Neural cell (in vitro differentiated cells): ENCODE results near the gene ALDH1L1. TPM values are rescaled to one million over a fixed set of nuclear protein-coding genes. Genes with fewer than 3 reads are reported as not detected.

ENCODE experiments used
- H2AFZ ChIP-seq: fragments of 200-600, 300-800 bp; sonication (generic), shearing (Covaris generic); 2 replicates; pipeline ENCODE4 v1.6.0; 2014; ENCODE audit warnings: low read depth, mild to moderate bottlenecking, antibody characterized with exemption, low read length, moderate library complexity
- H3F3A ChIP-seq: fragments of 200-600 bp; shearing (Covaris generic); 2 replicates; pipeline ENCODE4 v1.6.1; 2016; ENCODE audit warnings: mild to moderate bottlenecking, moderate library complexity, mixed read lengths, antibody characterized with exemption, low read length; ENCODE audit not compliant: insufficient read depth, poor library complexity, severe bottlenecking
- H3K27ac ChIP-seq: fragments of 200-600, 300-800 bp; sonication (generic), shearing (Covaris generic); 2 replicates; pipeline ENCODE4 v1.5.1; 2014; ENCODE audit warnings: mild to moderate bottlenecking, low read length, moderate library complexity
- H3K27me3 ChIP-seq: fragments of 300-800, 200-600 bp; sonication (generic), shearing (Covaris generic); 2 replicates; pipeline ENCODE4 v1.6.0; 2014; ENCODE audit warnings: mild to moderate bottlenecking, low read depth, low read length, moderate library complexity; ENCODE audit not compliant: insufficient read depth
- H3K36me3 ChIP-seq: fragments of 300-800, 200-600 bp; sonication (generic), shearing (Covaris generic); 2 replicates; pipeline ENCODE4 v1.5.1; 2014; ENCODE audit warnings: mild to moderate bottlenecking, antibody characterized with exemption, low read length, moderate library complexity; ENCODE audit not compliant: insufficient read depth
- H3K4me2 ChIP-seq: fragments of 300-800, 200-600 bp; sonication (generic), shearing (Covaris generic); 2 replicates; pipeline ENCODE4 v1.6.0; 2014; ENCODE audit warnings: mild to moderate bottlenecking, low read length
- H3K4me3 ChIP-seq: fragments of 300-800, 200-600 bp; sonication (generic), shearing (Covaris generic); 2 replicates; pipeline ENCODE4 v1.5.1; 2014; ENCODE audit warnings: mild to moderate bottlenecking, low read length, moderate library complexity
- H3K79me2 ChIP-seq: fragments of 200-600 bp; shearing (Covaris generic); replicated peaks from 2 replicates; pipeline ENCODE4 v1.6.0; 2014; ENCODE audit warnings: mild to moderate bottlenecking, low read length, moderate library complexity; ENCODE audit not compliant: insufficient read depth
- H3K9ac ChIP-seq: fragments of 300-800, 200-600 bp; sonication (generic), shearing (Covaris generic); 2 replicates; pipeline ENCODE4 v1.6.1; 2016; ENCODE audit warnings: mild to moderate bottlenecking, low read length, mixed read lengths
- H3K9me2 ChIP-seq: fragments of 200-600 bp; shearing (Covaris generic); 2 replicates; pipeline ENCODE4 v1.6.1; 2016; ENCODE audit warnings: mild to moderate bottlenecking, low read length, mixed read lengths; ENCODE audit not compliant: insufficient read depth
- H3K9me3 ChIP-seq: fragments of 200-600, 300-800 bp; sonication (generic), shearing (Covaris generic); 2 replicates; pipeline ENCODE4 v1.6.1; 2016; ENCODE audit warnings: mild to moderate bottlenecking, mixed run types, low read length, moderate library complexity, mixed read lengths
- H4K20me1 ChIP-seq: fragments of 200-600 bp; shearing (Covaris generic); 2 replicates; pipeline ENCODE4 v1.6.1; 2016; ENCODE audit warnings: mild to moderate bottlenecking, mixed run types; ENCODE audit not compliant: insufficient read depth
- CTCF ChIP-seq: fragments of 450-650 bp; IDR thresholded peaks from 2 replicates; pipeline ENCODE4 v1.5.1; 2014; ENCODE audit warnings: antibody characterized with exemption, mild to moderate bottlenecking, moderate library complexity; ENCODE audit not compliant: poor library complexity, severe bottlenecking
- EZH2 ChIP-seq: fragments of 200-600, 300-800 bp; shearing (Covaris generic), sonication (generic); IDR thresholded peaks from 2 replicates; pipeline ENCODE4 v1.6.1; 2014; ENCODE audit warnings: antibody characterized with exemption, low read length, borderline replicate concordance, mild to moderate bottlenecking; ENCODE audit not compliant: insufficient read depth, poor library complexity, severe bottlenecking
- RAD21 ChIP-seq: fragments of 450-650 bp; conservative IDR thresholded peaks from 2 replicates; pipeline ENCODE4 v1.6.1; 2014; ENCODE audit warnings: antibody characterized with exemption, mild to moderate bottlenecking, moderate library complexity
- REST ChIP-seq: IDR thresholded peaks from 2 replicates; pipeline ENCODE4 v1.6.1; 2012; ENCODE audit warnings: borderline replicate concordance
- SMC3 ChIP-seq: fragments of 450-650 bp; conservative IDR thresholded peaks from 2 replicates; pipeline ENCODE4 v1.6.1; 2014; ENCODE audit warnings: antibody characterized with exemption, mild to moderate bottlenecking, moderate library complexity; ENCODE audit not compliant: poor library complexity
- polyA plus RNA-seq: library from polyadenylated mRNA; depleted of rRNA; stranded (reverse); fragments of >200 nt; gene quantifications from 2 replicates; pipeline ENCODE4 v1.2.3, GENCODE V29; 2014

The ALDH1L1 gene
- polyA plus RNA-seq, 1 donor from 2014 or later: not detected

- H3K27ac ChIP-seq: no peak overlapping the region
- no peaks in the 10 kb centered on the region for H3K27me3 ChIP-seq
- H3K9ac ChIP-seq: no peak overlapping the region
- H4K20me1 ChIP-seq: no peaks in the 10 kb centered on the region
- H3K4me3 ChIP-seq: no peak overlapping the region
- H3K9me2 ChIP-seq: no peaks in the 10 kb centered on the region
- H3K9me3 ChIP-seq: no peaks in the 10 kb centered on the region
- H3K79me2 ChIP-seq: no peaks in the 10 kb centered on the region
- H3F3A ChIP-seq: no peaks in the 10 kb centered on the region
- H3K4me2 ChIP-seq: no peak overlapping the region
- H3K36me3 ChIP-seq: no peaks in the 10 kb centered on the region
- H2AFZ ChIP-seq: no peak overlapping the region
- TF ChIP-seq RAD21 (no peak), EZH2 (no peak), CTCF (peak; percentile 49), SMC3 (peak; percentile 22)
Measured at GRCh38 chr3:126132751-126133511, 47.5 kb downstream of the ALDH1L1 start.

- TF ChIP-seq EZH2 (no peak), CTCF (no peak)
- H3K79me2 ChIP-seq: no peaks in the 10 kb centered on the region
- H3K27me3 ChIP-seq: no peaks in the 10 kb centered on the region
- H3K4me2 ChIP-seq: no peak overlapping the region
- H3K9me3 ChIP-seq: no peaks in the 10 kb centered on the region
- H3K36me3 ChIP-seq: no peaks in the 10 kb centered on the region
- no peaks in the 10 kb centered on the region for H4K20me1 ChIP-seq
- H2AFZ ChIP-seq: no peak overlapping the region
- no peaks in the 10 kb centered on the region for H3K9me2 ChIP-seq
- H3K27ac ChIP-seq: no peak overlapping the region
- H3K9ac ChIP-seq: no peak overlapping the region
- H3K4me3 ChIP-seq: no peak overlapping the region
- no peaks in the 10 kb centered on the region for H3F3A ChIP-seq
Measured at GRCh38 chr3:126131881-126132750, 48.3 kb downstream of the ALDH1L1 start.

- H3K9me2 ChIP-seq: no peaks in the 10 kb centered on the region
- no peaks in the 10 kb centered on the region for H3K36me3 ChIP-seq
Measured at GRCh38 chr3:126130981-126131745, 49.2 kb downstream of the ALDH1L1 start.

More at GRCh38 chr3:126130981-126131745, 49.2 kb downstream of the ALDH1L1 start:
- Histone ChIP-seq H3K9ac (no peak overlapping the region), H2AFZ (no peak overlapping the region), H4K20me1 (no peaks in the 10 kb centered on the region), H3F3A (no peaks in the 10 kb centered on the region), H3K79me2 (no peaks in the 10 kb centered on the region), H3K27ac (no peak overlapping the region), H3K9me3 (no peaks in the 10 kb centered on the region), H3K4me3 (no peak overlapping the region), H3K27me3 (no peaks in the 10 kb centered on the region), H3K4me2 (no peak overlapping the region)
- TF ChIP-seq REST: no peak
